SU-DHL-6 (cell line): ENCODE results near the gene AGPAT2.
"Not testable (repeated sequence)": the region's sequence is repeated elsewhere in the genome, so short reads cannot be mapped to it uniquely, and the experiment has no call there.

ENCODE experiments used
- H2AFZ ChIP-seq: fragments of 200-600 bp; sonication (generic); 2 replicates; pipeline ENCODE4 v1.6.1; 2014; ENCODE audit warnings: low read depth, mild to moderate bottlenecking, moderate library complexity, mixed read lengths, antibody characterized with exemption, low read length; ENCODE audit not compliant: severe bottlenecking
- H3F3A ChIP-seq: fragments of 200-600 bp; shearing (Covaris generic); 2 replicates; pipeline ENCODE4 v1.6.0; 2016; ENCODE audit warnings: antibody characterized with exemption, mild to moderate bottlenecking; ENCODE audit not compliant: insufficient read depth
- H3K27ac ChIP-seq: fragments of 200-600 bp; sonication (generic); 2 replicates; pipeline ENCODE4 v1.5.1; 2016; ENCODE audit warnings: low read depth, mild to moderate bottlenecking, low read length, moderate library complexity, mixed read lengths
- H3K27me3 ChIP-seq: fragments of 200-600 bp; sonication (generic), shearing (Covaris generic); 2 replicates; pipeline ENCODE4 v1.6.0; 2014; ENCODE audit warnings: mild to moderate bottlenecking, low read length
- H3K36me3 ChIP-seq: fragments of 200-600 bp; sonication (generic); 2 replicates; pipeline ENCODE4 v1.6.1; 2014; ENCODE audit warnings: mild to moderate bottlenecking, low read length, mixed read lengths
- H3K4me2 ChIP-seq: fragments of 300-600, 200-600 bp; shearing (Covaris generic), sonication (generic); 2 replicates; pipeline ENCODE4 v1.6.0; 2014; ENCODE audit warnings: low read length, low read depth, mild to moderate bottlenecking; ENCODE audit not compliant: poor library complexity, severe bottlenecking
- H3K4me3 ChIP-seq: fragments of 200-600 bp; sonication (generic); 2 replicates; pipeline ENCODE4 v1.5.1; 2014; ENCODE audit warnings: antibody characterized with exemption, low read length, mild to moderate bottlenecking, mixed read lengths; ENCODE audit not compliant: insufficient read depth, poor library complexity, severe bottlenecking
- H3K79me2 ChIP-seq: fragments of 200-600 bp; sonication (generic); 2 replicates; pipeline ENCODE4 v1.6.1; 2014; ENCODE audit warnings: mild to moderate bottlenecking, low read length, moderate library complexity; ENCODE audit not compliant: insufficient read depth
- H3K9ac ChIP-seq: fragments of 200-600 bp; sonication (generic); 2 replicates; pipeline ENCODE4 v1.7.0; 2014; ENCODE audit warnings: mild to moderate bottlenecking, low read length
- H3K9me2 ChIP-seq: fragments of 200-600 bp; sonication (generic); replicated peaks from 2 replicates; pipeline ENCODE4 v1.6.1; 2014; ENCODE audit warnings: low read length; ENCODE audit not compliant: insufficient read depth
- H3K9me3 ChIP-seq: fragments of 200-600 bp; sonication (generic); 2 replicates; pipeline ENCODE4 v1.6.1; 2014; ENCODE audit warnings: low read length, mixed read lengths; ENCODE audit not compliant: insufficient read depth
- H4K20me1 ChIP-seq: fragments of 200-600 bp; sonication (generic); 2 replicates; pipeline ENCODE4 v1.6.1; 2014; ENCODE audit warnings: low read depth, mild to moderate bottlenecking, antibody characterized with exemption, low read length, moderate library complexity, mixed read lengths
- EZH2phosphoT487 ChIP-seq: fragments of 200-600 bp; sonication (generic), shearing (Covaris generic); conservative IDR thresholded peaks from 2 replicates; pipeline ENCODE4 v1.6.1; 2018; ENCODE audit warnings: mild to moderate bottlenecking, antibody characterized with exemption, low read length, moderate library complexity, mixed read lengths
- TF ChIP-seq, protein P1 (sequence below): fragments of 200-600 bp; sonication (generic); IDR thresholded peaks from one replicate; pipeline ENCODE4 v1.5.1; 2017; ENCODE audit warnings: antibody characterized with exemption, mild to moderate bottlenecking, low read length, moderate library complexity; ENCODE audit not compliant: insufficient read depth, poor library complexity, severe bottlenecking

Gene AGPAT2

GRCh38 chr9:136707011-136707410 is 19.8 kb upstream of the AGPAT2 start:
- Histone ChIP-seq H3K4me3 (no peak overlapping the region), H3K79me2 (no peaks in the 10 kb centered on the region), H3K9ac (no peak overlapping the region), H3F3A (no peaks in the 10 kb centered on the region), H3K27ac (no peak overlapping the region), H3K27me3 (no peaks in the 10 kb centered on the region), H2AFZ (no peak overlapping the region), H3K4me2 (no peak overlapping the region), H3K9me2 (no peaks in the 10 kb centered on the region), H3K9me3 (no peaks in the 10 kb centered on the region), H3K36me3 (no peaks in the 10 kb centered on the region), H4K20me1 (no peaks in the 10 kb centered on the region)
- TF ChIP-seq, protein P1, sequence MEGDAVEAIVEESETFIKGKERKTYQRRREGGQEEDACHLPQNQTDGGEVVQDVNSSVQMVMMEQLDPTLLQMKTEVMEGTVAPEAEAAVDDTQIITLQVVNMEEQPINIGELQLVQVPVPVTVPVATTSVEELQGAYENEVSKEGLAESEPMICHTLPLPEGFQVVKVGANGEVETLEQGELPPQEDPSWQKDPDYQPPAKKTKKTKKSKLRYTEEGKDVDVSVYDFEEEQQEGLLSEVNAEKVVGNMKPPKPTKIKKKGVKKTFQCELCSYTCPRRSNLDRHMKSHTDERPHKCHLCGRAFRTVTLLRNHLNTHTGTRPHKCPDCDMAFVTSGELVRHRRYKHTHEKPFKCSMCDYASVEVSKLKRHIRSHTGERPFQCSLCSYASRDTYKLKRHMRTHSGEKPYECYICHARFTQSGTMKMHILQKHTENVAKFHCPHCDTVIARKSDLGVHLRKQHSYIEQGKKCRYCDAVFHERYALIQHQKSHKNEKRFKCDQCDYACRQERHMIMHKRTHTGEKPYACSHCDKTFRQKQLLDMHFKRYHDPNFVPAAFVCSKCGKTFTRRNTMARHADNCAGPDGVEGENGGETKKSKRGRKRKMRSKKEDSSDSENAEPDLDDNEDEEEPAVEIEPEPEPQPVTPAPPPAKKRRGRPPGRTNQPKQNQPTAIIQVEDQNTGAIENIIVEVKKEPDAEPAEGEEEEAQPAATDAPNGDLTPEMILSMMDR: no peak
- TF ChIP-seq EZH2phosphoT487: no peak

DNA sequence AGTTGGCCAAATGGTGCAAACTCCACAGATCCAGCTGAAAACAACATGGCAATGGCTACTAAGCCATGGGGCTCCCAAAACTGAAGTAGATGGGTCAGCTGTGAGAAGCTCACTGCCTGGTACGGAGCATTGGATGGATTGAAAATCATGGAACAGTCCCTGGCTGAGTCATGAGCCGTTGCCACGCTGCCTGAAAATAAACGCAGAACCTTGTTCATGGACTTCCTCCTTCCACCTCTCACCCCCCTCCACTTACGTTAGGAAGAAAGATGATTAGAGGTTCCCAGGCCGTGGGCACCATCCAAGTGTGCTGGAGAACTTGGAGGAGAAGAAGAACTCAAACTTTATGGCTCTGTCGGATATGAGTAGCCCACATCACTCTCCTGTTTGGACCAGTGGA is 18.3 kb upstream of the AGPAT2 start:
- H3K9ac ChIP-seq: no peak overlapping the region
- no peaks in the 10 kb centered on the region for H3F3A ChIP-seq
- H4K20me1 ChIP-seq: no peaks in the 10 kb centered on the region
- H3K36me3 ChIP-seq: no peaks in the 10 kb centered on the region
- H2AFZ ChIP-seq: no peak overlapping the region
- H3K9me2 ChIP-seq: no peaks in the 10 kb centered on the region
- H3K4me2 ChIP-seq: no peak overlapping the region
- TF ChIP-seq, protein P1: no peak
- no peak for TF ChIP-seq EZH2phosphoT487
- no peaks in the 10 kb centered on the region for H3K79me2 ChIP-seq
- H3K27me3 ChIP-seq: no peaks in the 10 kb centered on the region
- no peak overlapping the region for H3K4me3 ChIP-seq
- no peaks in the 10 kb centered on the region for H3K9me3 ChIP-seq
- no peak overlapping the region for H3K27ac ChIP-seq

GRCh38 chr9:136704741-136705140 is 17.5 kb upstream of the AGPAT2 start:
- H3K4me2 ChIP-seq, H3K9me2 ChIP-seq, H3K27ac ChIP-seq, H3K4me3 ChIP-seq, H3K9me3 ChIP-seq, H3K36me3 ChIP-seq, H3K9ac ChIP-seq, H3K27me3 ChIP-seq, H4K20me1 ChIP-seq, H3F3A ChIP-seq, H2AFZ ChIP-seq, H3K79me2 ChIP-seq: not testable (repeated sequence)

- no peak for TF ChIP-seq EZH2phosphoT487
- TF ChIP-seq, protein P1: no peak
- no peaks in the 10 kb centered on the region for H3K9me3 ChIP-seq
- no peaks in the 10 kb centered on the region for H3K36me3 ChIP-seq
- no peak overlapping the region for H3K27ac ChIP-seq
- no peak overlapping the region for H3K4me3 ChIP-seq
- H3K4me2 ChIP-seq: no peak overlapping the region
- H3K9ac ChIP-seq: no peak overlapping the region
- no peak overlapping the region for H2AFZ ChIP-seq
- H3K9me2 ChIP-seq: no peaks in the 10 kb centered on the region
- no peaks in the 10 kb centered on the region for H4K20me1 ChIP-seq
- no peaks in the 10 kb centered on the region for H3F3A ChIP-seq
- no peaks in the 10 kb centered on the region for H3K27me3 ChIP-seq
- no peaks in the 10 kb centered on the region for H3K79me2 ChIP-seq
Observed at GRCh38 chr9:136703276-136703860, 16.1 kb upstream of the AGPAT2 start.
